Neutrophil (primary cell): ENCODE data around the gene SETBP1.

Experiments used
- H3K27ac ChIP-seq: fragments of 200-600 bp; sonication (generic); 2 replicates; pipeline ENCODE4 v1.5.1; 2016; ENCODE audit warnings: mild to moderate bottlenecking, moderate library complexity
- H3K27me3 ChIP-seq: fragments of 200-600 bp; sonication (generic); 2 replicates; pipeline ENCODE4 v1.6.0; 2016; ENCODE audit warnings: mild to moderate bottlenecking
- H3K36me3 ChIP-seq: fragments of 200-600 bp; sonication (generic); 2 replicates; pipeline ENCODE4 v1.5.1; 2017
- H3K4me1 ChIP-seq, 2 experiments: fragments of 200-600 bp in 1 of 2; sonication (generic) in 1 of 2; 1 replicate in 1 of 2; 2 replicates in 1 of 2; pipeline versions ENCODE4 v1.5.1 to v1.6.1; 2013 to 2016; ENCODE audit warnings: low read depth in 1 of 2, low read length in 1 of 2, mild to moderate bottlenecking in 1 of 2, moderate library complexity in 1 of 2; ENCODE audit not compliant: control insufficient read depth in 1 of 2, insufficient read depth in 1 of 2
- H3K4me3 ChIP-seq, 2 experiments: fragments of 200-600 bp in 1 of 2; sonication (generic) in 1 of 2; 1 replicate in 1 of 2; 2 replicates in 1 of 2; pipeline ENCODE4 v1.5.1; 2013 to 2016; ENCODE audit warnings: low read depth in 1 of 2, low read length in 1 of 2, mild to moderate bottlenecking in 1 of 2, moderate library complexity in 1 of 2
- H3K9me3 ChIP-seq: fragments of 200-600 bp; sonication (generic); 2 replicates; pipeline ENCODE4 v1.5.1; 2016
- CTCF ChIP-seq: fragments of 200-600 bp; sonication (generic); IDR thresholded peaks from 2 replicates; pipeline ENCODE4 v1.5.1; 2016; ENCODE audit warnings: antibody characterized with exemption

SETBP1 gene

GRCh38 chr18:44883671-44884070 is 203.0 kb downstream of the SETBP1 start:
- H3K36me3 ChIP-seq = no peaks in the 10 kb centered on the region
- H3K4me1 ChIP-seq = no peaks in the 10 kb centered on the region
- TF ChIP-seq CTCF = no peak
- H3K27ac ChIP-seq = no peak overlapping the region
- H3K4me3 ChIP-seq = no peak overlapping the region
- peaks cover 7% of the 10 kb centered on the region for H3K27me3 ChIP-seq
- no peaks in the 10 kb centered on the region for H3K9me3 ChIP-seq

GRCh38 chr18:44884431-44884830 is 203.7 kb downstream of the SETBP1 start:
- Histone ChIP-seq H3K27ac (no peak overlapping the region), H3K4me1 (no peaks in the 10 kb centered on the region), H3K36me3 (no peaks in the 10 kb centered on the region), H3K27me3 (peaks cover 7% of the 10 kb centered on the region), H3K9me3 (no peaks in the 10 kb centered on the region), H3K4me3 (no peak overlapping the region)
- TF ChIP-seq CTCF = no peak

- Histone ChIP-seq H3K4me3 (no peak overlapping the region), H3K4me1 (no peaks in the 10 kb centered on the region), H3K27ac (no peak overlapping the region), H3K27me3 (peaks cover 7% of the 10 kb centered on the region), H3K36me3 (no peaks in the 10 kb centered on the region), H3K9me3 (no peaks in the 10 kb centered on the region)
- TF ChIP-seq CTCF = no peak
Measured at GRCh38 chr18:44885507-44885906, 204.8 kb downstream of the SETBP1 start.

GRCh38 chr18:44887227-44887631 is 206.5 kb downstream of the SETBP1 start:
- no peaks in the 10 kb centered on the region for H3K36me3 ChIP-seq
- no peaks in the 10 kb centered on the region for H3K9me3 ChIP-seq
- H3K27ac ChIP-seq = no peak overlapping the region
- peaks cover 7% of the 10 kb centered on the region for H3K27me3 ChIP-seq
- TF ChIP-seq CTCF = no peak
- no peak overlapping the region for H3K4me3 ChIP-seq
- H3K4me1 ChIP-seq = no peaks in the 10 kb centered on the region

GRCh38 chr18:44889111-44889510 is 208.4 kb downstream of the SETBP1 start:
- H3K36me3 ChIP-seq = no peaks in the 10 kb centered on the region

More at GRCh38 chr18:44889111-44889510, 208.4 kb downstream of the SETBP1 start:
- Histone ChIP-seq H3K27me3 (no peaks in the 10 kb centered on the region), H3K27ac (no peak overlapping the region), H3K9me3 (no peaks in the 10 kb centered on the region), H3K4me1 (no peaks in the 10 kb centered on the region), H3K4me3 (no peak overlapping the region)
- TF ChIP-seq CTCF = no peak
